GM19467 (cell line): ENCODE data around the gene QRSL1.
"Not testable (repeated sequence)": the region's sequence is repeated elsewhere in the genome, so short reads cannot be mapped to it uniquely, and the experiment has no call there.

Source experiments
- ATAC-seq: cut with Tn5 transposase; IDR thresholded peaks from one replicate; pipeline ENCODE4 v1.9.1; 2021; ENCODE audit warnings: mild to moderate bottlenecking, moderate library complexity; ENCODE audit not compliant: unreplicated experiment

QRSL1 gene

GRCh38 chr6:106622412-106622811 lies 7.0 kb upstream of the QRSL1 start:
- no peak for ATAC-seq

- ATAC-seq = no peak
Observed at GRCh38 chr6:106623039-106623438, 6.3 kb upstream of the QRSL1 start.

GRCh38 chr6:106626485-106626884 lies 2.9 kb upstream of the QRSL1 start:
- peak; percentile 53 for ATAC-seq

GRCh38 chr6:106627760-106628159 lies 1.6 kb upstream of the QRSL1 start:
- not testable (repeated sequence) for ATAC-seq

- no peak for ATAC-seq
Observed at GRCh38 chr6:106628658-106629102, 698 bp upstream of the QRSL1 start.

- no peak for ATAC-seq
Observed at GRCh38 chr6:106629859-106630163, 433 bp downstream of the QRSL1 start.

GRCh38 chr6:106630366-106630765 lies 988 bp downstream of the QRSL1 start:
- ATAC-seq = no peak

GRCh38 chr6:106631346-106631745 lies 2.0 kb downstream of the QRSL1 start:
- no peak for ATAC-seq

GRCh38 chr6:106634565-106634964 lies 5.2 kb downstream of the QRSL1 start:
- ATAC-seq = no peak

- peak; percentile 23 for ATAC-seq
Observed at GRCh38 chr6:106637051-106637716, 7.8 kb downstream of the QRSL1 start.

- peak; percentile 61 for ATAC-seq
Observed at GRCh38 chr6:106637717-106638341, 8.5 kb downstream of the QRSL1 start.

- ATAC-seq = no peak
Observed at GRCh38 chr6:106639812-106640211, 10.4 kb downstream of the QRSL1 start.

- ATAC-seq = no peak
Observed at GRCh38 chr6:106642476-106642875, 13.1 kb downstream of the QRSL1 start.

- no peak for ATAC-seq
Observed at GRCh38 chr6:106643061-106643460, 13.7 kb downstream of the QRSL1 start.

- peak; percentile 63 for ATAC-seq
Observed at GRCh38 chr6:106648651-106649308, 19.4 kb downstream of the QRSL1 start.

- ATAC-seq = no peak
Observed at GRCh38 chr6:106658469-106658868, 29.1 kb downstream of the QRSL1 start.

- ATAC-seq = no peak
Observed at GRCh38 chr6:106659859-106660258, 30.5 kb downstream of the QRSL1 start.

GRCh38 chr6:106662458-106662857 lies 33.1 kb downstream of the QRSL1 start:
- no peak for ATAC-seq

GRCh38 chr6:106666282-106667021 lies 37.1 kb downstream of the QRSL1 start:
- peak; percentile 96 for ATAC-seq

- no peak for ATAC-seq
Observed at GRCh38 chr6:106667022-106667402, 37.6 kb downstream of the QRSL1 start.

- ATAC-seq = no peak
Observed at GRCh38 chr6:106670236-106670635, 40.9 kb downstream of the QRSL1 start.

GRCh38 chr6:106671651-106672050 lies 42.3 kb downstream of the QRSL1 start:
- no peak for ATAC-seq
